Small intestine (tissue), 7 donors: ENCODE data around the gene TEAD2. TPM values are rescaled to one million over a fixed set of nuclear protein-coding genes. Genes with fewer than 3 reads are reported as not detected.
A peak's percentile ranks its signal among the peaks of the same experiment; 100 is the strongest.
"Not testable (repeated sequence)": the region's sequence is repeated elsewhere in the genome, so short reads cannot be mapped to it uniquely, and the experiment has no call there.

Experiments
- DNase-seq, 2 donors: peaks; one replicate each; pipeline versions ENCODE4 v3.0.0 to v3.0.0-alpha.2; 2013
- FAIRE-seq: peaks from 2 replicates; lab custom pipeline; 2012; peaks lifted over from hg19 to GRCh38; lab: Jason Lieb, UNC
- H3K27ac ChIP-seq, 3 donors: one replicate each; pipeline ENCODE4 v1.5.1; 2013; ENCODE audit warnings: low read length in 2 of 3, mild to moderate bottlenecking in 2 of 3, control low read depth in 1 of 3, inconsistent platforms in 1 of 3, low read depth in 1 of 3, moderate library complexity in 1 of 3
- H3K27me3 ChIP-seq, 3 donors: one replicate each; pipeline ENCODE4 v1.6.1; 2013; ENCODE audit warnings: low read length in 3 of 3, inconsistent platforms in 1 of 3; ENCODE audit not compliant: control insufficient read depth in 3 of 3, insufficient read depth in 3 of 3
- H3K36me3 ChIP-seq, 3 donors: one replicate each; pipeline ENCODE4 v1.6.1; 2013; ENCODE audit warnings: low read length in 3 of 3, inconsistent platforms in 1 of 3, low read depth in 1 of 3, mild to moderate bottlenecking in 1 of 3, moderate library complexity in 1 of 3; ENCODE audit not compliant: control insufficient read depth in 3 of 3, insufficient read depth in 2 of 3
- H3K4me1 ChIP-seq, 3 donors: one replicate each; pipeline ENCODE4 v1.6.1; 2013; ENCODE audit warnings: low read length in 2 of 3, inconsistent platforms in 1 of 3, low read depth in 1 of 3, mild to moderate bottlenecking in 1 of 3, moderate library complexity in 1 of 3; ENCODE audit not compliant: control insufficient read depth in 3 of 3, insufficient read depth in 2 of 3
- H3K4me3 ChIP-seq, 3 donors: one replicate each; pipeline ENCODE4 v1.5.1; 2013; ENCODE audit warnings: low read length in 3 of 3, control low read depth in 1 of 3, inconsistent platforms in 1 of 3, low read depth in 1 of 3, mild to moderate bottlenecking in 1 of 3, moderate library complexity in 1 of 3
- H3K9me3 ChIP-seq, 2 donors: one replicate each; pipeline ENCODE4 v1.6.1; 2013; ENCODE audit warnings: low read depth in 1 of 2, low read length in 1 of 2; ENCODE audit not compliant: control insufficient read depth in 2 of 2, insufficient read depth in 1 of 2
- WGBS, 3 donors: extraction: QIAGEN DNeasy Blood & Tissue Kit; methylation state at CpG; one replicate each; pipeline ENCODE4 v1.1.7; 2013; 5-methylcytosine and 5-hydroxymethylcytosine counted together
- polyA plus RNA-seq, 4 donors: library from polyadenylated mRNA; stranded (reverse) in 3 of 4; unstranded in 1 of 4; fragments of 200-250 nt in 3 of 4; fragments of 120-200 nt in 1 of 4; gene quantifications; one replicate each; pipeline versions ENCODE4 v1.2.1 to v1.2.3, GENCODE V29; 2013
- donor health status: healthy with polysubstance abuse.
- donor health status: control.
- donor health status: control.
- donor health status: Bipolar disorder and iron deficiency.
- donor health status: healthy.

Gene TEAD2
- polyA plus RNA-seq, 4 donors, result 1.8 to 17.2 (median 8.8) TPM

GRCh38 chr19:49378512-49378911 lies 16.3 kb upstream of the TEAD2 start:
- Histone ChIP-seq H3K27ac (no peak overlapping the region), H3K36me3 (no peaks in the 10 kb centered on the region), H3K9me3 (peaks cover 0 to 7% of the 10 kb centered on the region in 2 donors), H3K27me3 (no peaks in the 10 kb centered on the region), H3K4me1 (no peaks in the 10 kb centered on the region), H3K4me3 (no peak overlapping the region)
- FAIRE-seq, result no peak
- 68 to 83% (median 76%) methylated on average over 3 of the region's 3 CpGs for WGBS, 3 donors
- no peak for DNase-seq

DNA sequence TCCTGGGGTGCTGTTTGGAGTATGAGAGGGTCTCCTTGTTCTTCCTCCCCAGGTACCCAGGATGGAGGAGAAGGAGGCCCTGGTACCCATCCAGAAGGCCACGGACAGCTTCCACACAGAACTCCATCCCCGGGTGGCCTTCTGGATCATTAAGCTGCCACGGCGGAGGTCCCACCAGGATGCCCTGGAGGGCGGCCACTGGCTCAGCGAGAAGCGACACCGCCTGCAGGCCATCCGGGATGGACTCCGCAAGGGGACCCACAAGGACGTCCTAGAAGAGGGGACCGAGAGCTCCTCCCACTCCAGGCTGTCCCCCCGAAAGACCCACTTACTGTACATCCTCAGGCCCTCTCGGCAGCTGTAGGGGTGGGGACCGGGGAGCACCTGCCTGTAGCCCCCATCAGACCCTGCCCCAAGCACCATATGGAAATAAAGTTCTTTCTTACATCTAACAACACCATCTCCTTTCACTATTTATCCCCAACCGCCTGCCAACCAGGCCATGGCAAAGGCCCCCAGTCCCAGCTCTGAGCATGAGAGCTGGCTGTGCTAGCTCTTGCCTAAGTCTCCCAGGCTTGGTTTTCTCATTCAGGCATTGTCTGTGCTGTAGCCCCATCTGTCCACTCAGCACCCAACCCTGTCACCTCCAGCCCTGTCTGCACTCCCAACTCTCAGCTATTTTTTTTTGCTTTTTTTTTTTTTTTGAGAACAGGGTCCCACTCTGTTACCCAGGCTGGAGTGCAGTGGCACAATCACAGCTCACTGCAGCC lies 12.6 kb upstream of the TEAD2 start:
- H3K4me3 ChIP-seq, result no peak overlapping the region
- H3K9me3 ChIP-seq, result peaks cover 0 to 6% of the 10 kb centered on the region in 2 donors
- WGBS, 3 donors, result 86 to 89% (median 86%) methylated on average over 14 to 16 of the region's 16 CpGs
- H3K27me3 ChIP-seq, result no peaks in the 10 kb centered on the region
- no peak for FAIRE-seq
- H3K36me3 ChIP-seq, result no peaks in the 10 kb centered on the region
- no peaks in the 10 kb centered on the region for H3K4me1 ChIP-seq
- H3K27ac ChIP-seq, result no peak overlapping the region
- no peak for DNase-seq

GRCh38 chr19:49373174-49373573 lies 11.0 kb upstream of the TEAD2 start:
- FAIRE-seq, result not testable (repeated sequence)

DNA sequence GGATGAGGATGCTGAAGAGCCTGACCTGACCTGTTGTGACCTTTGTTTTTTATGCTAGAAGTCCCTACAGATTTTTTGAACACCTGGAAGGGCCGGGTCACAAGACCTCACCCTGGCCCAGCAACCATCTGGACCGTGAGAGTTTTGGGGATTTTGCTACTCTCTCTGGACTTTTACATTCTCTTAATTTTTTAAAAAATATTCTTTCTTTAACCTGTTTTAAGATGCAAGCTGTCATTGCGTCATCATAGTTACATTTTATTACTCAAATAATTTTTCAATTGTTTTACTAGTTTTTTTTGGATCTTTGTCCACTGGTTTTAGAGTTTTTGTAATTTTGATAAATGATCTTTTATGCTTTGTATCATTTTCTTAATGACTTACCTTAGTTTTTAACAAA lies 9.0 kb upstream of the TEAD2 start:
- FAIRE-seq (no peak), DNase-seq (no peak)
- H3K27me3 ChIP-seq, result no peaks in the 10 kb centered on the region
- no peak overlapping the region for H3K4me3 ChIP-seq
- no peak overlapping the region for H3K27ac ChIP-seq
- no peaks in the 10 kb centered on the region for H3K36me3 ChIP-seq
- H3K9me3 ChIP-seq, result peaks cover 0 to 18% of the 10 kb centered on the region in 2 donors
- H3K4me1 ChIP-seq, result no peaks in the 10 kb centered on the region
- 73 to 88% (median 78%) methylated on average over 3 of the region's 3 CpGs for WGBS, 3 donors

More at GRCh38 chr19:49373174-49373573, 11.0 kb upstream of the TEAD2 start:
- peaks cover 0 to 18% of the 10 kb centered on the region in 2 donors for H3K9me3 ChIP-seq
- H3K4me3 ChIP-seq, H3K4me1 ChIP-seq, DNase-seq, H3K36me3 ChIP-seq, H3K27me3 ChIP-seq, H3K27ac ChIP-seq: not testable (repeated sequence)
- WGBS, 3 donors, result 73 to 85% (median 76%) methylated on average over 3 of the region's 3 CpGs

DNA sequence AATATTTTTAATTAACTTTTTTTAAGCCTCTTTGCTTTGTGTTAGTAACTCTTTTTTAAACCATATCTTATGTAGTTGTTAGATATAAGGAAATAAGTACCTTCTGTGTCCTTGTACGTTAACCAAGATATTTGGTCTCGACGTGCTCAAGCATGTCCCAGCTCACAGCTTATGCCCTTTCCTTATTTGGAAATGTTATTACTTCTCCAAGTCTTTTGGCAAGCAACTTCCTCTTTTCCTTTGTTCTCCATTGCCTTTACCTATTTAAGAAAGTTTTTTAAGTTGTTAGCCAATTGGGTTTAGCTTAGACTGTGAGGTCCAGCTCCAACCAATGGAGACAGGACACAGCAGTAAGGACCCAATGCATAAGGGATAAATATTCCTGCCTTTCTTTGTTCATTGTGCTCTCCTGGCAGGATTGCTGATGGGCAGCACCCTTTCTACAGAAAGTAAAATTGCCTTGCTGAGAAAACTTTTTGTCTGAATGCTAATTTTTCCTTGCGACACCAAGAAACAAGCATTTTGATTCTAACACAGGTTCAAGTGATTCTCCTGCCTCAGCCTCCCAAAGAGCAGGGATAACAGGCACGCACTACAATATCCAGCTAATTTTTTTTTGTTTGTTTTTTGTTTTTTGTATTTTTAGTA lies 6.6 kb upstream of the TEAD2 start:
- peaks cover 0 to 13% (median 0%) of the 10 kb centered on the region in 3 donors for H3K27me3 ChIP-seq

DNA sequence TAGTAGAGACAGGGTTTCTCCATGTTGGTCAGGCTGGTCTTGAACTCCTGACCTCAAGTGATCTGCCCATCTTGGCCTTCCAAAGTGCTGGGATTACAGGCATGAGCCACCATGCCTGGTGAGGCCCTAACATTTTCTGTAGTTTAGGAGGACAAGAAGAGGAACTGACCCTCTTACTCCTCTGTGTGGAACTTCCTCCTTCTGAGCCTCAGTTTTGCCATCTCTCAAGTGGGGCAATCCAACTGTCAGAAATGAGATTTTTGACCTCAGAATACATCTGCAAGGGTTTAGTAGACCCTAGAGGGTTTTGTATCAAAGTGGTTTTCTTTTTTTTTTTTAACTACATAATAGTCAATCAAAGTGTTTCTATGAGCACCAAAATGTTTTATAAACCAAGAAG lies 3.9 kb upstream of the TEAD2 start:
- Histone ChIP-seq H3K4me1 (peaks cover 0 to 8% (median 2%) of the 10 kb centered on the region in 3 donors), H3K36me3 (no peaks in the 10 kb centered on the region), H3K9me3 (peaks cover 0 to 23% of the 10 kb centered on the region in 2 donors), H3K4me3 (no peak overlapping the region), H3K27me3 (peaks cover 0 to 39% (median 0%) of the 10 kb centered on the region in 3 donors), H3K27ac (no peak overlapping the region)
- DNase-seq (no peak), FAIRE-seq (no peak)

More for the DNA sequence above, 6.6 kb upstream of the TEAD2 start:
- DNase-seq (no peak), FAIRE-seq (no peak)
- Histone ChIP-seq H3K4me1 (peaks cover 0 to 1% (median 0%) of the 10 kb centered on the region in 3 donors), H3K4me3 (no peak overlapping the region), H3K9me3 (peaks cover 0 to 18% of the 10 kb centered on the region in 2 donors), H3K27ac (no peak overlapping the region), H3K36me3 (no peaks in the 10 kb centered on the region)
- WGBS, 3 donors, result 75 to 90% (median 83%) methylated on average over 5 of the region's 5 CpGs

DNA sequence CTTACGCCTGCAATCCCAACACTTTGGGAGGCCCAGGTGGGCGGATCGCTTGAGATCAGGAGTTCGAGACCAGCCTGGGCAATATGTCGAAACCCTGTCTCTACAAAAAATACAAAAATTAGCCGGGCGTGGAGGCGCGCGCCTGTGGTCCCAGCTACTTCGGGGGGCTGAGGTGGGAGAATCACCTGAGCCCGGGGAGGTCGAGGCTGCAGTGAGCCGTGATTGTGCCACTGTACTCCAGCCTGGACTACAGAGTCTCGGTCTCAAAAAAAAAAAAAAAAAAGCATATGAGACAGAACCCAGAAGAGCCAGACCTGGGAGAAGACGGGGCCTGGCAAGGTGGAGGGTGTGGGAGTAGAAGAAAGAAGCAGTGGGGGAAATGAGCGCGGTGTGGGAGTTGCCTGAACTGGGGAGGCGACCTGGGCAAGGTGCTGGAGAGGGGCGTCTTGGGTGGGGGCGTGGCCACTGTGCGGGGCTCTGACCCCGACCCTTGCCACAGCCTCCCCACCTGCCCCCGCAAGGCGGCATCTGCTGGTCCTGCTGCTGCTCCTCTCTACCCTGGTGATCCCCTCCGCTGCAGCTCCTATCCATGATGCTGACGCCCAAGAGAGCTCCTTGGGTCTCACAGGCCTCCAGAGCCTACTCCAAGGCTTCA lies 2.0 kb upstream of the TEAD2 start:
- peaks cover 0 to under 1% (median 0%) of the 10 kb centered on the region in 3 donors for H3K36me3 ChIP-seq
- peaks cover 0 to 49% (median 0%) of the 10 kb centered on the region in 3 donors for H3K27me3 ChIP-seq
- WGBS, 3 donors, result 66 to 73% (median 71%) methylated on average over 24 to 27 of the region's 27 CpGs
- H3K27ac ChIP-seq, result peak overlapping the region in 2 of 3 donors; percentile 22 to 92
- peaks cover 0 to 11% of the 10 kb centered on the region in 2 donors for H3K9me3 ChIP-seq
- peak overlapping the region in 1 of 3 donors; percentile 6 for H3K4me3 ChIP-seq
- FAIRE-seq (no peak), DNase-seq (no peak)
- peaks cover 0 to 8% (median 2%) of the 10 kb centered on the region in 3 donors for H3K4me1 ChIP-seq
